ENCODE measurements around the gene TNRC6C. TPM values are rescaled to one million over a fixed set of nuclear protein-coding genes. Genes with fewer than 3 reads are reported as not detected.

Gene TNRC6C
- total and polyA plus RNA-seq, 2 experiments from 2014 or later: 10.1 to 16.6 TPM

DNA sequence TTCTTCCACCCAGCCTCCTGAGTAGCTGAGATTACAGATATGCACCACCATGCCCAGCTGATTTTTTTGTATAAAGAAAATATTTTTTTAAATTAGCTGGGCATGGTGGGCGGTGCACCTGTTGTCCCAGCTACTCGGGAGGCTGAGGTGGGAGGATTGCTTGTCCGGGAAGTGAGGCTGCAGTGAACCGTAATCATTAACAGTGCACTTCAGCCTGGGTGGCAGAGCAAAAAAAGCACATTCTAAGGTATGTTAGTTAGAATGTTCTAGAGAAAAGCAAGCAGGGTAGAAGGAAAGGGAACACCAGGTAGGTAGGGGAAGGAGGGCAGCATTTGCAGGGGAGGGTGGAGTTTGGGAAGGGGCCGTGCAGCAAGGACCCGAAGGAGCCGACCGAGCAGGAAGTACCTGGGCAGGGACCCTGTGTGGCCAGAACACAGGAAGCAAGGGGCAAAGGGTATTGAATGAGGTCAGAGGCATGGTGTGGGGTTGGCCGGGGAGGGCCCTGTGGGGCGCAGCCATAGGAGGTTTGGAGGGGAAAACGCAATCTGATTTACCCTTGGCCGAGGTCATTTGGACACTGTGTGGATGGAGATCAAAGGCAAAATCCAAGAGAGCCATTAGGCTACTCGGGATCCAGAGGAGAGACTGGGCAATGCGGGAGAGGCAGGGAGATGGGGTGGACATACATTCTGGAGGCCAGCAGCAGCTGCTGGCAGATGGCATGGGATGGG is 189.9 kb downstream of the TNRC6C start:
- DNase-seq (ENCODE audit: low spot score) (no peak), ATAC-seq (no peak)
- Mint-ChIP-seq H3K4me3 (no peak overlapping the region), H3K36me3 (ENCODE audit: low read depth) (no peaks in the 10 kb centered on the region), H3K27me3 (ENCODE audit: insufficient read depth, low read depth, poor library complexity) (peaks cover 2% of the 10 kb centered on the region), H3K9me3 (no peaks in the 10 kb centered on the region; the same call in 2 of the 3 replicates), H3K4me1 (peaks cover 5% of the 10 kb centered on the region; the same call in 1 of the 3 replicates), H3K27ac (no peak overlapping the region)
- Histone ChIP-seq H3K9me2 (ENCODE audit: insufficient read depth) (no peaks in the 10 kb centered on the region), H2AFZ (0 out of 2 replicates have a peak overlapping the region, but pooled peaks have one; percentile 18), H3K27me3 (ENCODE audit: insufficient read depth) (no peaks in the 10 kb centered on the region), H3F3A (replicated peaks; ENCODE audit: low read depth) (no peaks in the 10 kb centered on the region), H3K4me1 (ENCODE audit: insufficient read depth) (no peaks in the 10 kb centered on the region), H3K4me2 (no peak overlapping the region), H4K20me1 (replicated peaks; ENCODE audit: insufficient read depth) (no peaks in the 10 kb centered on the region), H3K27ac (ENCODE audit: low read depth) (no peak overlapping the region), H3K79me2 (replicated peaks; ENCODE audit: insufficient read depth) (no peaks in the 10 kb centered on the region), H3K4me3 (no peak overlapping the region), H3K36me3 (ENCODE audit: insufficient read depth) (no peaks in the 10 kb centered on the region)
- TF ChIP-seq, protein P1, sequence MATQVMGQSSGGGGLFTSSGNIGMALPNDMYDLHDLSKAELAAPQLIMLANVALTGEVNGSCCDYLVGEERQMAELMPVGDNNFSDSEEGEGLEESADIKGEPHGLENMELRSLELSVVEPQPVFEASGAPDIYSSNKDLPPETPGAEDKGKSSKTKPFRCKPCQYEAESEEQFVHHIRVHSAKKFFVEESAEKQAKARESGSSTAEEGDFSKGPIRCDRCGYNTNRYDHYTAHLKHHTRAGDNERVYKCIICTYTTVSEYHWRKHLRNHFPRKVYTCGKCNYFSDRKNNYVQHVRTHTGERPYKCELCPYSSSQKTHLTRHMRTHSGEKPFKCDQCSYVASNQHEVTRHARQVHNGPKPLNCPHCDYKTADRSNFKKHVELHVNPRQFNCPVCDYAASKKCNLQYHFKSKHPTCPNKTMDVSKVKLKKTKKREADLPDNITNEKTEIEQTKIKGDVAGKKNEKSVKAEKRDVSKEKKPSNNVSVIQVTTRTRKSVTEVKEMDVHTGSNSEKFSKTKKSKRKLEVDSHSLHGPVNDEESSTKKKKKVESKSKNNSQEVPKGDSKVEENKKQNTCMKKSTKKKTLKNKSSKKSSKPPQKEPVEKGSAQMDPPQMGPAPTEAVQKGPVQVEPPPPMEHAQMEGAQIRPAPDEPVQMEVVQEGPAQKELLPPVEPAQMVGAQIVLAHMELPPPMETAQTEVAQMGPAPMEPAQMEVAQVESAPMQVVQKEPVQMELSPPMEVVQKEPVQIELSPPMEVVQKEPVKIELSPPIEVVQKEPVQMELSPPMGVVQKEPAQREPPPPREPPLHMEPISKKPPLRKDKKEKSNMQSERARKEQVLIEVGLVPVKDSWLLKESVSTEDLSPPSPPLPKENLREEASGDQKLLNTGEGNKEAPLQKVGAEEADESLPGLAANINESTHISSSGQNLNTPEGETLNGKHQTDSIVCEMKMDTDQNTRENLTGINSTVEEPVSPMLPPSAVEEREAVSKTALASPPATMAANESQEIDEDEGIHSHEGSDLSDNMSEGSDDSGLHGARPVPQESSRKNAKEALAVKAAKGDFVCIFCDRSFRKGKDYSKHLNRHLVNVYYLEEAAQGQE (IDR thresholded peaks at IDR 0.05; ENCODE audit: unreplicated experiment): no peak
- no peak for TF ChIP-seq NANOG (IDR thresholded peaks at IDR 0.05; ENCODE audit: borderline replicate concordance)
- no peak for TF ChIP-seq ZNF114 (CRISPR knock-in tag; IDR thresholded peaks at IDR 0.05)
- TF ChIP-seq JUNB (IDR thresholded peaks at IDR 0.05; ENCODE audit: unreplicated experiment): no peak
- TF ChIP-seq POLR2AphosphoS5 (IDR thresholded peaks at IDR 0.05; ENCODE audit: low read depth): no peak
- TF ChIP-seq, protein P2, sequence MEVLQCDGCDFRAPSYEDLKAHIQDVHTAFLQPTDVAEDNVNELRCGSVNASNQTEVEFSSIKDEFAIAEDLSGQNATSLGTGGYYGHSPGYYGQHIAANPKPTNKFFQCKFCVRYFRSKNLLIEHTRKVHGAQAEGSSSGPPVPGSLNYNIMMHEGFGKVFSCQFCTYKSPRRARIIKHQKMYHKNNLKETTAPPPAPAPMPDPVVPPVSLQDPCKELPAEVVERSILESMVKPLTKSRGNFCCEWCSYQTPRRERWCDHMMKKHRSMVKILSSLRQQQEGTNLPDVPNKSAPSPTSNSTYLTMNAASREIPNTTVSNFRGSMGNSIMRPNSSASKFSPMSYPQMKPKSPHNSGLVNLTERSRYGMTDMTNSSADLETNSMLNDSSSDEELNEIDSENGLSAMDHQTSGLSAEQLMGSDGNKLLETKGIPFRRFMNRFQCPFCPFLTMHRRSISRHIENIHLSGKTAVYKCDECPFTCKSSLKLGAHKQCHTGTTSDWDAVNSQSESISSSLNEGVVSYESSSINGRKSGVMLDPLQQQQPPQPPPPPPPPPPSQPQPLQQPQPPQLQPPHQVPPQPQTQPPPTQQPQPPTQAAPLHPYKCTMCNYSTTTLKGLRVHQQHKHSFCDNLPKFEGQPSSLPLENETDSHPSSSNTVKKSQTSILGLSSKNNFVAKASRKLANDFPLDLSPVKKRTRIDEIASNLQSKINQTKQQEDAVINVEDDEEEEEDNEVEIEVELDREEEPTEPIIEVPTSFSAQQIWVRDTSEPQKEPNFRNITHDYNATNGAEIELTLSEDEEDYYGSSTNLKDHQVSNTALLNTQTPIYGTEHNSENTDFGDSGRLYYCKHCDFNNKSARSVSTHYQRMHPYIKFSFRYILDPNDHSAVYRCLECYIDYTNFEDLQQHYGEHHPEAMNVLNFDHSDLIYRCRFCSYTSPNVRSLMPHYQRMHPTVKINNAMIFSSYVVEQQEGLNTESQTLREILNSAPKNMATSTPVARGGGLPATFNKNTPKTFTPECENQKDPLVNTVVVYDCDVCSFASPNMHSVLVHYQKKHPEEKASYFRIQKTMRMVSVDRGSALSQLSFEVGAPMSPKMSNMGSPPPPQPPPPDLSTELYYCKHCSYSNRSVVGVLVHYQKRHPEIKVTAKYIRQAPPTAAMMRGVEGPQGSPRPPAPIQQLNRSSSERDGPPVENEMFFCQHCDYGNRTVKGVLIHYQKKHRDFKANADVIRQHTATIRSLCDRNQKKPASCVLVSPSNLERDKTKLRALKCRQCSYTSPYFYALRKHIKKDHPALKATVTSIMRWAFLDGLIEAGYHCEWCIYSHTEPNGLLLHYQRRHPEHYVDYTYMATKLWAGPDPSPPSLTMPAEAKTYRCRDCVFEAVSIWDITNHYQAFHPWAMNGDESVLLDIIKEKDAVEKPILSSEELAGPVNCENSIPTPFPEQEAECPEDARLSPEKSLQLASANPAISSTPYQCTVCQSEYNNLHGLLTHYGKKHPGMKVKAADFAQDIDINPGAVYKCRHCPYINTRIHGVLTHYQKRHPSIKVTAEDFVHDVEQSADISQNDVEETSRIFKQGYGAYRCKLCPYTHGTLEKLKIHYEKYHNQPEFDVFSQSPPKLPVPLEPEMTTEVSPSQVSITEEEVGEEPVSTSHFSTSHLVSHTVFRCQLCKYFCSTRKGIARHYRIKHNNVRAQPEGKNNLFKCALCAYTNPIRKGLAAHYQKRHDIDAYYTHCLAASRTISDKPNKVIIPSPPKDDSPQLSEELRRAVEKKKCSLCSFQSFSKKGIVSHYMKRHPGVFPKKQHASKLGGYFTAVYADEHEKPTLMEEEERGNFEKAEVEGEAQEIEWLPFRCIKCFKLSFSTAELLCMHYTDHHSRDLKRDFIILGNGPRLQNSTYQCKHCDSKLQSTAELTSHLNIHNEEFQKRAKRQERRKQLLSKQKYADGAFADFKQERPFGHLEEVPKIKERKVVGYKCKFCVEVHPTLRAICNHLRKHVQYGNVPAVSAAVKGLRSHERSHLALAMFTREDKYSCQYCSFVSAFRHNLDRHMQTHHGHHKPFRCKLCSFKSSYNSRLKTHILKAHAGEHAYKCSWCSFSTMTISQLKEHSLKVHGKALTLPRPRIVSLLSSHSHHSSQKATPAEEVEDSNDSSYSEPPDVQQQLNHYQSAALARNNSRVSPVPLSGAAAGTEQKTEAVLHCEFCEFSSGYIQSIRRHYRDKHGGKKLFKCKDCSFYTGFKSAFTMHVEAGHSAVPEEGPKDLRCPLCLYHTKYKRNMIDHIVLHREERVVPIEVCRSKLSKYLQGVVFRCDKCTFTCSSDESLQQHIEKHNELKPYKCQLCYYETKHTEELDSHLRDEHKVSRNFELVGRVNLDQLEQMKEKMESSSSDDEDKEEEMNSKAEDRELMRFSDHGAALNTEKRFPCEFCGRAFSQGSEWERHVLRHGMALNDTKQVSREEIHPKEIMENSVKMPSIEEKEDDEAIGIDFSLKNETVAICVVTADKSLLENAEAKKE (CRISPR knock-in tag; IDR thresholded peaks at IDR 0.05): no peak
- TF ChIP-seq EZH2 (IDR thresholded peaks at IDR 0.05; ENCODE audit: low read depth, unreplicated experiment): no peak
- TF ChIP-seq ZNF331 (CRISPR knock-in tag; IDR thresholded peaks at IDR 0.05; ENCODE audit: low read depth): no peak
- TF ChIP-seq CTCF (conservative IDR thresholded peaks at IDR 0.05; ENCODE audit: low read depth in 2 of 2): no peak
- TF ChIP-seq, protein P3, sequence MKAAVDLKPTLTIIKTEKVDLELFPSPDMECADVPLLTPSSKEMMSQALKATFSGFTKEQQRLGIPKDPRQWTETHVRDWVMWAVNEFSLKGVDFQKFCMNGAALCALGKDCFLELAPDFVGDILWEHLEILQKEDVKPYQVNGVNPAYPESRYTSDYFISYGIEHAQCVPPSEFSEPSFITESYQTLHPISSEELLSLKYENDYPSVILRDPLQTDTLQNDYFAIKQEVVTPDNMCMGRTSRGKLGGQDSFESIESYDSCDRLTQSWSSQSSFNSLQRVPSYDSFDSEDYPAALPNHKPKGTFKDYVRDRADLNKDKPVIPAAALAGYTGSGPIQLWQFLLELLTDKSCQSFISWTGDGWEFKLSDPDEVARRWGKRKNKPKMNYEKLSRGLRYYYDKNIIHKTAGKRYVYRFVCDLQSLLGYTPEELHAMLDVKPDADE (IDR thresholded peaks at IDR 0.05): no peak

All from GM23338 (cell line).